ENCODE measurements around the gene KCNQ5. TPM values are rescaled to one million over a fixed set of nuclear protein-coding genes. Genes with fewer than 3 reads are reported as not detected.
A peak's percentile ranks its signal among the peaks of the same experiment; 100 is the strongest.

Gene KCNQ5
- total RNA-seq, 1 donor from 2014 or later = under 0.01 TPM

- no peak for DNase-seq (ENCODE audit: low read depth in 2 of 2)
Observed at GRCh38 chr6:72639920-72640614, 18.2 kb downstream of the KCNQ5 start.

GRCh38 chr6:72640615-72640930 lies 18.7 kb downstream of the KCNQ5 start:
- no peak for DNase-seq (ENCODE audit: low read depth in 2 of 2)

GRCh38 chr6:72642435-72642834 lies 20.6 kb downstream of the KCNQ5 start:
- DNase-seq (ENCODE audit: low read depth in 2 of 2) = no peak

- no peak for DNase-seq (ENCODE audit: low read depth in 2 of 2)
Observed at GRCh38 chr6:72643214-72643613, 21.4 kb downstream of the KCNQ5 start.

GRCh38 chr6:72646604-72647485 lies 25.0 kb downstream of the KCNQ5 start:
- DNase-seq (ENCODE audit: low read depth in 2 of 2) = no peak

- no peak for DNase-seq (ENCODE audit: low read depth in 2 of 2)
Observed at GRCh38 chr6:72647489-72647888, 25.6 kb downstream of the KCNQ5 start.

- DNase-seq (ENCODE audit: low read depth in 2 of 2) = peak; percentile 12 to 23
Observed at GRCh38 chr6:72649032-72649984, 27.4 kb downstream of the KCNQ5 start.

GRCh38 chr6:72650081-72650745 lies 28.3 kb downstream of the KCNQ5 start:
- no peak for DNase-seq (ENCODE audit: low read depth in 2 of 2)

GRCh38 chr6:72651174-72651573 lies 29.3 kb downstream of the KCNQ5 start:
- DNase-seq (ENCODE audit: low read depth in 2 of 2) = no peak

- DNase-seq (ENCODE audit: low read depth in 2 of 2) = no peak
Observed at GRCh38 chr6:72651967-72652956, 30.4 kb downstream of the KCNQ5 start.

GRCh38 chr6:72653026-72653425 lies 31.2 kb downstream of the KCNQ5 start:
- no peak for DNase-seq (ENCODE audit: low read depth in 2 of 2)

- no peak for DNase-seq (ENCODE audit: low read depth in 2 of 2)
Observed at GRCh38 chr6:72654071-72654621, 32.3 kb downstream of the KCNQ5 start.

- DNase-seq (ENCODE audit: low read depth in 2 of 2) = no peak
Observed at GRCh38 chr6:72657407-72658197, 35.7 kb downstream of the KCNQ5 start.

- DNase-seq (ENCODE audit: low read depth in 2 of 2) = no peak
Observed at GRCh38 chr6:72659754-72660153, 37.9 kb downstream of the KCNQ5 start.

- no peak for DNase-seq (ENCODE audit: low read depth in 2 of 2)
Observed at GRCh38 chr6:72661411-72661810, 39.5 kb downstream of the KCNQ5 start.

GRCh38 chr6:72665599-72665998 lies 43.7 kb downstream of the KCNQ5 start:
- no peak for DNase-seq (ENCODE audit: low read depth in 2 of 2)

GRCh38 chr6:72669324-72669723 lies 47.5 kb downstream of the KCNQ5 start:
- DNase-seq (ENCODE audit: low read depth in 2 of 2) = no peak

- DNase-seq (ENCODE audit: low read depth in 2 of 2) = no peak
Observed at GRCh38 chr6:72672906-72673305, 51.0 kb downstream of the KCNQ5 start.

- DNase-seq (ENCODE audit: low read depth in 2 of 2) = no peak
Observed at GRCh38 chr6:72674842-72675241, 53.0 kb downstream of the KCNQ5 start.

Data from dermis microvascular lymphatic vessel endothelial cell (primary cell).